Hematopoietic multipotent progenitor cell treated with erythropoietin and hydrocortisone succinate and interleukin-3 and kit ligand, for 15 days (in vitro differentiated cells): ENCODE measurements around the gene AZU1.
"Not testable (repeated sequence)": the region's sequence is repeated elsewhere in the genome, so short reads cannot be mapped to it uniquely, and the experiment has no call there.

ENCODE experiments used
- DNase-seq: peaks from one replicate; pipeline ENCODE4 v3.0.0-alpha.2; 2015; ENCODE audit warnings: low spot score

Gene AZU1

GRCh38 chr19:831407-832369 lies 4.1 kb downstream of the AZU1 start:
- DNase-seq, result no peak

GRCh38 chr19:834216-834615 lies 6.6 kb downstream of the AZU1 start:
- DNase-seq, result no peak

- DNase-seq, result no peak
Measured at GRCh38 chr19:835210-835810, 7.7 kb downstream of the AZU1 start.

- no peak for DNase-seq
Measured at GRCh38 chr19:840519-841206, 13.0 kb downstream of the AZU1 start, which contains the start of gene PRTN3. Gene PRTN3, plus strand, starts transcription at chr19:840999. Its CDS starts 10 bp downstream, at chr19:841009.

- not testable (repeated sequence) for DNase-seq
Measured at GRCh38 chr19:842802-843179, 15.2 kb downstream of the AZU1 start.

GRCh38 chr19:843180-843835 lies 15.7 kb downstream of the AZU1 start:
- no peak for DNase-seq

GRCh38 chr19:843836-844545 lies 16.4 kb downstream of the AZU1 start:
- no peak for DNase-seq

GRCh38 chr19:844546-844971 lies 16.9 kb downstream of the AZU1 start:
- DNase-seq, result no peak

GRCh38 chr19:845707-846521 lies 18.3 kb downstream of the AZU1 start:
- no peak for DNase-seq

- DNase-seq, result no peak
Measured at GRCh38 chr19:848386-848921, 20.8 kb downstream of the AZU1 start.

- not testable (repeated sequence) for DNase-seq
Measured at GRCh38 chr19:849195-849594, 21.6 kb downstream of the AZU1 start.

- DNase-seq, result no peak
Measured at GRCh38 chr19:850221-850978, 22.8 kb downstream of the AZU1 start.

- no peak for DNase-seq
Measured at GRCh38 chr19:850979-851335, 23.3 kb downstream of the AZU1 start.

- DNase-seq, result no peak
Measured at GRCh38 chr19:852136-853013, 24.7 kb downstream of the AZU1 start, which contains the start of gene ELANE. Gene ELANE, plus strand, starts transcription at chr19:852303. Its CDS starts 26 bp downstream, at chr19:852329.

GRCh38 chr19:853014-853585 lies 25.5 kb downstream of the AZU1 start:
- DNase-seq, result no peak

- not testable (repeated sequence) for DNase-seq
Measured at GRCh38 chr19:853614-854220, 26.1 kb downstream of the AZU1 start.

- DNase-seq, result no peak
Measured at GRCh38 chr19:854549-854948, 26.9 kb downstream of the AZU1 start.

- DNase-seq, result no peak
Measured at GRCh38 chr19:855142-855541, 27.5 kb downstream of the AZU1 start.
